GM21737 (cell line): ENCODE measurements around the gene EPS15.
"Not testable (repeated sequence)": the region's sequence is repeated elsewhere in the genome, so short reads cannot be mapped to it uniquely, and the experiment has no call there.

Source experiments
- ATAC-seq: cut with Tn5 transposase; IDR thresholded peaks from one replicate; pipeline ENCODE4 v1.9.1; 2021; ENCODE audit warnings: mild to moderate bottlenecking, moderate library complexity; ENCODE audit not compliant: unreplicated experiment

EPS15 gene

DNA sequence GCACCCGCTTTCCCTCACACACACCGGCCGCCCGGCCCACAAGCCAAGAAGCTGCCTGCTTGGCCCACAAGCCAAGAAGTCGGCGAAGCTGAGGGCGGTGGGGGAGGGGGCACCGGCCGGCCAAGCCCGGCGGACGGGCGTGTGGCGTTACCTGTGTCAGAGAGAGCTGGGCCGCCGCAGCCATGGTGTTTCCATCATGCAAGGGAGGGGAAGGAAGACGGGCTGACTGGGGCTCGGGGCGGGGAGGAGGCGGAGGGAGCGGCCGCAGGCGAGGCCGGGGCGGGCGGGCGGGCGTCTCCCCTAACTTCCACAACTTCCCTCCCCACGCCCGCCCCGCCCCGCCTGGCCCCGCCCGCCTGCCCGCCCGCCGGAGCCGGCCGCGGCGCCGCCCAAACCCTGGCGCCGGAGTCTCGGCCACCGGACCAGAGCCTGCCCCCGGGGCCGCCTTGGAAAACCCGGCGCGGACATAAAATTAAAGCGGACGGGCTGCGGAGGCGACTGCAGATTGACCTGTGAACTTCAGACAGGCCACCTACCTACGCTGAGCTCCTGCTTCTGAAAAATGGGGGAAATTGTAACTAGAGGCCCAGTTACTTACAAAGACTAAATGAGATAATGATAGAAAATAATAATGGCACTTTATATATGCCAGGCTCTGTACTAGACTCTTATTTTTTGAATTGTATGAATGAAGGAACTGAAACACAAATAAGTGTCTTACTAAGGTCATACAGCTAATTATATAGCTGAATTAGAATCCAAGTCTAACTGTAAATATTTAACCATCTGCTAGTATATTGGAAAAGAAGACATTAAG lies at the start of gene EPS15:
EPS15 (minus strand) TSS at position 219 of the 817 bp plus-strand sequence; CDS start at position 184, 35 bp downstream.
- peak; percentile 46 for ATAC-seq

DNA sequence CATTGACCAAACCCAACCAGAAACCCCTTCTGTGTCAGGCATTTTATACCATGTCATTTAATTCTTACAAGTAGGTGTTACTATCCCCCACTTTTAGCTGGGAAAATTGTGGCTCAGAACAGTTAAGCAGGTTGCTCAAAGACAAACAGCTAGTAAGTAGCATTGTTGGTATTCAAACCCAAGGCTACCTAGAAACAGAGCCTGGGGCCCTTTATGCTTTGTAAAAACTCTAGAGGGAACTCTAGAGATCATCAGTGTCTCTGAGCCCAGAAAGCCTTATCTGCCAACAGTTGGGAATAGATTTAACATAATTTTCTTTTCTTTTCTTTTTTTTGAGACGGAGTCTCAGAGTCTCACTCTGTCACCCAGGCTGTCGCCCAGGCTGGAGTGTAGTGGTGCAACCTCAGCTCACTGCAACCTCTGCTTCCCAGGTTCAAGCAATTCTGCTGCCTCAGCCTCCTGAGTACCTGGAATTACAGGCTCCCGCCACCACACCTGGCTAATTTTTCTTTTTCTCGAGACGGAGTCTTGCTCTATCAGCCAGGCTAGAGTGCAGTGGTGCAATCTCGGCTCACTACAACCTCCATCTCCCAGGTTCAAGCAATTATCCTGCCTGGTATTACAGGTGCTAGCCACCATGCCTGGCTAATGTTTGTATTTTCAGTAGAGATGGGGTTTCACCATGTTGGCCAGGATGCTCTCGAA lies 49.3 kb upstream of the EPS15 start:
- ATAC-seq, result no peak

DNA sequence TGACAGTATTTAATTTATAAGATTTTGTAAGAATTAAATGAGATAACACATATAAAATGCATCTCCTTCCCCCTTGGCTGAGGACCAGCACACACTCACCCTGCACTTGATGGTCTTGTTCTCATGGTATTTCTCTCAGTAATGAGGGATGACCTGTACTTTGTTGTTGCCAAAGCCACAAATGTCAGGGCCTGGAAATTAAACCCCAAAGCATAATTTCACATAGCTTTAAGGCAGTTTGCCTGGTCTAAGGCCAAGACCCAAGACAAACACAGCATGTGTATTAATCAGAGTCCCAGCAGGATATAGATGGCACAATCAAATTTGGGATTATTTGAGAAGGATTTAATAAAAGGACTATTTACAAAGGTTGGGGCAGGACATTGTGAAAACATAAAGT lies 48.6 kb upstream of the EPS15 start:
- ATAC-seq, result no peak

GRCh38 chr1:51566260-51566659 lies 47.2 kb upstream of the EPS15 start:
- ATAC-seq, result no peak

DNA sequence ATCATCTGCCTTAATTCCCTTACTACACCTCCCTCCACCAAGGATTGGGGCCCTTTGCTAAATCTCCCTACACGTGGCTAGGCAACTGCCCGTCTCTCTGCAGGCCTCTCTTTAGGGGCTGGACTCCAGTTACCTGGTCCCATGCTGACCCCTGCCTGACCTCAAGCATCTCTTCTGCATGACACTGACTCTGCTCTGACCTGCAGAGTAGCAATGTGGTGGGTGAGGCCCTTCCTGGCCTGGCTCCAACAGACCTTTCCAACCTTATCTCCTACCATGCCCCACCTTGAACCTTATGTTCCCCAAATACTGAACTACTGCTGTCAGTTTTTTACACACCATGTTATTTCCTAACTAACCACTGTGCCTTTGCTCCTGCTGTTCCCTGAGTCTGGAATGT lies 45.9 kb upstream of the EPS15 start:
- no peak for ATAC-seq

- ATAC-seq, result no peak
Measured at GRCh38 chr1:51564124-51564523, 45.1 kb upstream of the EPS15 start.

DNA sequence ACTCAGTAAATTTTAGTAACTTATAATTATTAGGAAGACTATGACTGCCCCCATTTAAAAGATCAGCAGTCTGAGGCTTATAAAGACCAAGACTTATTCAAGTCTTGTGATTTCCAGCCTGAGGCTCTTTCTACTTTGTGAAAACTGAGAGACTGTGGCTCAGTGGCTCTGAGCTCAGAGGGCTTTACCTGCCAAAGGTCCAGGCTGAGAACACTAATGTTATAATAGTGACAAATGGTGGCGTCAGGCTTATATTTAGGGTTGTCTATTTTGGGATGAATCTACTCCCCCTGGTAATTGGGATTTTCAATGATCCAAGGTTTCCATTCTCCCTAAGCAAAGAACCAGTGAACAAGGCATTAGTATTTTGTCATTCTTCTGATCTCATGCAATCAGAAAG lies 42.6 kb upstream of the EPS15 start:
- ATAC-seq, result no peak

GRCh38 chr1:51560895-51561294 lies 41.8 kb upstream of the EPS15 start:
- not testable (repeated sequence) for ATAC-seq

DNA sequence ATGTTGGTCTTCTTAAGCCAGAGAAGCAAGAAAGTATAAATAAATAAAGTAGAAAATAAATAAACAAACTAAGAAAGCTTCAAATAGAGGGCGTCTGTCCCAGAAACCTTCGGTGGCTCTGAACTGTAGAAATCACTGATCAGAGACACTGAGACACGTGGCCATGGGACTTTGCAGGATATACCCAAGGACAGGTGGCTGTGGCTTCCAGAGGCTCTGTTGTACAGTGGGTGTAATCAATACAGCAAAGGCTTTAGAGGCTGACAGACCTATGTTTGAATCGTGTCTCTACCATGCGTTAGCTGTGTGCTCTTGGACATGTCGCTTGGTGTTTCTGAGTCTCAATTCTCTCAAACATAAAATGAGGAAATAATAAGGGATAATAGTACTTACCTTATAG lies 41.0 kb upstream of the EPS15 start:
- ATAC-seq, result no peak

- no peak for ATAC-seq
Measured at GRCh38 chr1:51559501-51559900, 40.4 kb upstream of the EPS15 start.

DNA sequence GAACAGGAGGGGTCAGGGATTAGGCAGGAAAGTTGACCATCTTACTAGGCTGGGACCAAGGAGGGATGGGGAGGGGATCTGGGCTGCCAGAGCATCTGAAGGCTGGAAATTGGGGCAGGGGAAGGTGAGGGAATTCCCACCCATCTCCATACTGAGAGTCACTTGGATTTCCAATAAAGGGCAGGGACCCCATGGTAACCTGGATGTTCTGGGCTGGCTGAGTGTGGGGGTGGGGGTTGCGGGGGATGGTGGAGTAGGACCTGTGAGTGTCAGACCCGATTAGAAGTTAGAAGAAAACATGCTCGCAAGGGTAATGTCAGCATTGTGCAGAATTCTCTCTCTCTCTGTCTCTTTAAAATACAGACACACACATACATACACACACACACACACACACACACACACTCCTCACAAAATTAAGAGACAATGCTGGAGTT lies 40.0 kb upstream of the EPS15 start:
- no peak for ATAC-seq

GRCh38 chr1:51558375-51558924 lies 39.4 kb upstream of the EPS15 start:
- no peak for ATAC-seq

DNA sequence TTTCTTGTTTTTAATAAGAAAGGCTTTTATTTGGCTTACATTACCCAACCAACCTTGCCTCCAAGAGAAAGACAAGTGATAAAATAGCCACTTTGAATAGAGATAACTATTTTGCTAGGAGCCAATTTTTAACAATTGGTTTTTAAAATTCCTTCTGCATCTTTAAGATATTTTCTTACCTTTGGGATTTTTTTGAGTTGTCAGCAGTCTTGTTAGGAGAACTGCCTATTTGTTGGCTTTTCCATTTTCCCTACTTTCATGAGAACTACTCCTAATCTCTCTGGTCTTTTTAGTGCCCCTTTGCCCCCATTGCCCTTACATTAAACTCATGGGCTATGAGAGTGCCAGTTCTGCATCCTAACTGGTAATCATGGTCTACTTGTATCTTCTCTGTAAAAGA lies 38.1 kb upstream of the EPS15 start:
- no peak for ATAC-seq

- ATAC-seq, result no peak
Measured at GRCh38 chr1:51555866-51556619, 37.0 kb upstream of the EPS15 start.

- ATAC-seq, result no peak
Measured at GRCh38 chr1:51553911-51554310, 34.8 kb upstream of the EPS15 start.

DNA sequence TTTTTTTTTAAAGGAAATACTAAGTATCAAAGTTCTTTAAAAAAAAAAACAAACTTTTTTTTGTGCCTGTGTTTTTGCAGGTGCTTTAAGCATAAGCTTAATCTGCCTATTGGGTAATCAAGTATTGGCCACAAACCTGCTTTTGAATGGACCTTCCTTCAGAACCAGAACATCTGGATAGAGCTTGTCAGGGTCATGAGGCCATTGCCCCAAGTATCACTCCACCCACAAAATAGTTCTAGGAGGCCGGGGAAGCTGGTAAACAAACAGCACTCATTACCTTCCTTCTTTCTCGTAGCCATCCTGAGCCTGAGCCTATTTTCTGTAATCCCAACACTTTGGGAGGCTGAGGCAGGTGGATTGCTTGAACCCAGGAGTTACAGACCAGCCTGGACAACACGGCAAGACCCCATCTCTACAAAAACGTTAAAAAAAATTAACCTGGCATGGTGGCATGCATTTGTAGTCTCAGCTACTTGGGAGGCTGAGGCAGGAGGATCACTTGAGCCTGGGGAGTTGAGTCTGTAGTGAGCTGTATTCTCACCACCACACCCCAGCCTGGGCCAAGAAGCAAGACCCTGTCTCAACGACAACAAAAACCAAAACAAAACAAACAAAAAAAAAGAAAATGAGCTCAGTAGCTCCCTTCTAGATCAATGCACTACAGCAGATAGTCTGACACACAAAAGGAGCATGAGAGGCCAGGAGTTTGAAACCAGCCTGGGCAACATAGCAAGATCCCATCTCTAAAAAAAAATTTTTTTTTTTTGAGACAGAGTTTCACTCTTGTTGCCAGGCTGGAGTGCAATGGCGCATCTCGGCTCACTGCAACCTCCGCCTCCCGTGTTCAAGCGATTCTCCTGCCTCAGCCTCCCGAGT lies 34.1 kb upstream of the EPS15 start:
- ATAC-seq, result no peak

- no peak for ATAC-seq
Measured at GRCh38 chr1:51551848-51552296, 32.8 kb upstream of the EPS15 start.

- no peak for ATAC-seq
Measured at GRCh38 chr1:51551081-51551480, 32.0 kb upstream of the EPS15 start.

- ATAC-seq, result no peak
Measured at GRCh38 chr1:51549901-51550300, 30.8 kb upstream of the EPS15 start.

DNA sequence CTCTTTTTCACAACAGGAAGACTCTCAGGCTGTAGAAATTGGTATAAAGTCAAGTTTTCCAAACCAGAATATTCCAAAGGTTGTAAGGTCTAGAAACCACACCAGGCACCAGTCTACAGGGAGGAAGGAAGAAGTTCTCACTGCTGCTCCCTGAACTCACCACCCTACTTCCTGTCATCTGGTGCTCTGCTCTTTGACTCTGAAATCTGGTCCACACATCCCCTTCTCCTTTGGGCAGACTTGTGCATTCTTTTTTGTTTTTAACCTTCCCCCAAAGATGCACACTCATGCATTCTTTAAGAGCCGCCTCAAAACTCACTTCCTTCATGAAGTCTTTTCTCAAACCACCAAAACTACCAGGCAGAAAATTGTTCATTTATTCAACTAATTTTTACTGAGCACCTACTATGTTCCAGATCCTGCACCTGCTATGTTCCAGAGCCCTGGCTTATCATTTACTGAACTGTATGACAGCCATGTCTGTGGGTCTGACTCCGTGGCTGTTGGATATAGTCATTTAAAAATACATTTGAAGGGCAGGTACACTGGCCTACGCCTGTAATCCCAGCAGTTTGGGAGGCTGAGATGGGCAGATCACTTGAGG lies 30.1 kb upstream of the EPS15 start:
- no peak for ATAC-seq
